ENCODE measurements around the gene KCNK5.

Gene KCNK5

DNA sequence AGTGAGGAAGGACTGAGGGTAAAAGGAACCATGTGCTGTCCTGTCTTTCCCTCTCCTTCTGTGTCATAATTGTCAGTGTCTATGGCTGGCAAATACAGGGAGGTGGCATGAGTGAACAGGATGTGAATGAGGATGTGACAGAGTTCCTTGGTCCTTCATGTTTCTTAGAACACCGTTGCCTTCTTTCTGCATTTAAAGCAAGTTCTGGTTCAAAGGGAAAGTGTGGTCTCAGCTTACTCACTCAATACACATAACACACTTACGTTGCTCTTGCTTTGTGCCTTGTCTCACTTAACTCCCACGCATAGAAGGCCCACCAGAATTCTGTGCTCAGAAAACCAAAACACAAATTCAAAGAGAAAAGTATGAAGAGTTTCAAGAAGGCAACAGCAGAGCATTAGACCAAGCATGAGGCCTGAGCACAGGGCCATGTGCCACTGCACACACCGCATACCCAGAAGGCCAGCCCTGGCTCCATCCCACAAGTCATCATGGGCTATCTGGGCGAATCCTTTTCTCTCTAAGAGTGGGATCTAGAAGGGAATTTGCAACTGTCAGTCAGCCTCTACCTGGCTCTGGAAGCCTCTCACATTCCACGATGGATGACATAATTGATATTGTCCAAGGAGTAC, 75.4 kb downstream of the KCNK5 start:
- no peaks in the 10 kb centered on the region; a peak in 1 of 22 replicates for H3K9me3 ChIP-seq (replicated peaks in 1 of 11)

DNA sequence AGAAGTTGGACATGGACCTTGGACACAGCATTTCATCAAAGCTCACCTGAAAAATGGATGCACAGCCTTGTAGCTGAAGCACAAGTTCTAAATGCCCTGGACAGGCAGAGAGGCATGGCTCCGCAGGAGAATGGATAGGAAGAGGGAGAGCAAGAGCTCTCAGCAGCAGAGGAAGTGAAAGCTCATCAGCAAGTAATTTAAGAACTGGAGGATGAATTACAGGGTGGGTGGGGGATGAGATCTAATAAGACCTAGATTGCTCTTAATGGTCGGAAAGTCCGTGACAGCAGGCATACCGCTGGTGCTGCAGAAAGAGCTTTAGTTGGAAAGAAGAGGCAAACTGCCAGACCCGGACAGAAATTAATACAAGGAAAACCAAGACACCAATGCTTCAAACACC, 77.0 kb downstream of the KCNK5 start:
- H3K36me3 ChIP-seq: no peaks in the 10 kb centered on the region

More for the DNA sequence above, 75.4 kb downstream of the KCNK5 start:
- no peak overlapping the region for H3K4me3 ChIP-seq
- no peak overlapping the region for H3K27ac ChIP-seq
- H4K20me1 ChIP-seq: no peaks in the 10 kb centered on the region
- H3K4me2 ChIP-seq: no peak overlapping the region; a peak in 1 of 22 replicates
- no peaks in the 10 kb centered on the region for H3K27me3 ChIP-seq
- H3K36me3 ChIP-seq: no peaks in the 10 kb centered on the region
- TF ChIP-seq Cebpa-rat (IDR thresholded peaks at IDR 0.05): no peak
- no peak overlapping the region for H3K9ac ChIP-seq
- peaks cover 0 to 11% (median 0%) of the 10 kb centered on the region in 10 experiments; a peak in 4 of 20 replicates for H3K4me1 ChIP-seq

DNA sequence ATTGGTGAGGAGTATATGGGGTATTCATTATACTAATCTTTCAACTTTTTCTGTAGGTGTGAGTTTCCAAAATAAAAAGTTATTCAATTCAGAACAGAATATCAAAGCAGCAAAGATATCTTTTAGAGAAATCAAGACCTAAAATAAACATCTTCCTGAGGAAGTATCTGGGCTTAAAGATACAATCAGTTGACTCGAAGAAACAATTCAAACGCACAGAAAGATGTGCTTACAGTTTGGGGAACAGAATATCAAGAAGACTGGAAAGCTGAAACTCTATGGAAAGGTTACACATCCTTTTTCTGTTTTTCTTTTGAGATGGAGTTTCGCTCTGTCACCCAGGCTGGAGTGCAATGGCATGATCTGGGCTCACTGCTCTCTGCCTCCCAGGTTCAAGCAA, 78.1 kb downstream of the KCNK5 start:
- Histone ChIP-seq H3K4me3 (no peak overlapping the region), H3K4me1 (peaks cover 0 to 11% (median 0%) of the 10 kb centered on the region in 10 experiments; a peak in 4 of 20 replicates), H4K20me1 (no peaks in the 10 kb centered on the region), H3K9me3 (replicated peaks in 1 of 11) (no peaks in the 10 kb centered on the region), H3K9ac (no peak overlapping the region), H3K4me2 (no peak overlapping the region), H3K36me3 (no peaks in the 10 kb centered on the region), H3K27ac (no peak overlapping the region), H3K27me3 (no peaks in the 10 kb centered on the region)
- no peak for TF ChIP-seq Cebpa-rat (IDR thresholded peaks at IDR 0.05)

More for the DNA sequence above, 77.0 kb downstream of the KCNK5 start:
- Histone ChIP-seq H3K4me3 (no peak overlapping the region), H4K20me1 (no peaks in the 10 kb centered on the region), H3K27ac (no peak overlapping the region), H3K27me3 (no peaks in the 10 kb centered on the region), H3K9ac (no peak overlapping the region), H3K4me2 (no peak overlapping the region), H3K9me3 (replicated peaks in 1 of 11) (no peaks in the 10 kb centered on the region), H3K4me1 (peaks cover 0 to 11% (median 0%) of the 10 kb centered on the region in 10 experiments; a peak in 4 of 20 replicates)
- no peak for TF ChIP-seq Cebpa-rat (IDR thresholded peaks at IDR 0.05)

DNA sequence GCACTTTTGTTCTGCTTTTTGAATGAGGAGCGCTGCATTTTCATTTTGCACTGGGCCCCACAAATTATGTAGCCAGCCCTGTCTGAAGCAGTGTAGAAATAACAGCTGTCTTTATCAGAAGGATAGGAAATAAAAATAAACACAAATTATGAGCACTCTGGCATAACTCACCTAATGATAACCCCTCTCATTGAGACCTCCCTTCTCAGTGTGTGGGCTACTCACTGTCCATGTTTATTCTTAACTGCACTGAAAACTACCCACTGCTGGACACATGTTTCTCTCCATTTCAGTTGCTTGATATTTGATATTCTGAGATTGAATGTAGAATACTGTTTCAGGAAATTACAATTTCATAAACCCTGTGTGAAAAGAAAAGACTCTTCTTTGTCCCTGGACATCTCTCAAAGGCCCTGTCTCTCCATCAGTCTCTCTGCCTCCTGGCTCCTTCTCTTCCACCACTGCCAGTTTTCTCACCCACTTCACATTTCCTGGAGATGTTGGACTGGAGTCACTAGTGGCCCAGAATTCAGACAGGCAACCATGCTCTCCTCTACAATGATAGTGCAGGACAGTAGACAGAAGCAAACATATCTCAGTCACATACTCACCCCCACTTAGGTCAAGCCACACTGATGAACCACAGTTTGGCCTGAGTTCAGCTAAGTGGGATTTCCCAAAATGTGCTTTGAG, 84.6 kb downstream of the KCNK5 start:
- no peak for TF ChIP-seq Cebpa-rat (IDR thresholded peaks at IDR 0.05)
- no peak overlapping the region for H3K9ac ChIP-seq
- no peak overlapping the region for H3K4me2 ChIP-seq

DNA sequence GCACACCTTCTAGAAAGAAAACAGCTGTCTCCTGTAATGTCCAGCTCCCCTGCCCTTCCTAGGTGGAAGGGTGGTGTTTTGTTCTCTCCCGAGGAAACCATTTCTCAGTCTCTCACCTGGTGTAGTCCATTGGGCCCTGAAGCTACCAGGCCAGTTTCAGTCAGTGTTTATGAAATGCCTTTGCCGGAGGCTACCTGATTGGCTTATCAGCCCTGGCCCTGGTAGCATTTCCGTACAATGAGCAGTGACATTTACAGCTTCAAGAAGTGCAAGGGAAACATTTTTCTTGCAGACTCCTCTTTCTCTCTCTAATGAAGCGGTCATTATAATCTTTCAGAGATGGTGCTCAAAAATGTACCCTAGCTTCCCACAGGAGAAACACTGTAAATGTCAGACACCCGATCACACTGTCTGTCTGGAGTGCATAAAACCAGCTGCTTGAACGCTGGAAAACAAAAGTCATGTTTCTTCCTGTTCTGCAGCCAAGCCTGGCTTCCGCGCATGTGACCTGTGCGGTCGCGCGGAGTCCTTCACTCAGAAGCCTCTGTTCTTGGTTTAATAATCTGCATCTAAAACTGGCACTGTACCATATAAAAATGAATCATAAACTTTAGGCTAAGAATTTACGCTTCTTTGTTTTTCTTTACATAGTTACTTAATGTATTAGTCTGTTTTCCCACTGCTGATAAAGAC, 85.9 kb downstream of the KCNK5 start:
- H3K4me2 ChIP-seq: no peak overlapping the region
- no peak for TF ChIP-seq Cebpa-rat (IDR thresholded peaks at IDR 0.05)
- H3K4me1 ChIP-seq: no peaks in the 10 kb centered on the region; a peak in 1 of 20 replicates
- H3K4me3 ChIP-seq: no peak overlapping the region
- no peak overlapping the region for H3K27ac ChIP-seq
- H3K9me3 ChIP-seq (replicated peaks in 1 of 11): peaks cover 0 to 21% (median 10%) of the 10 kb centered on the region in 11 experiments; a peak in 16 of 22 replicates
- H4K20me1 ChIP-seq: no peaks in the 10 kb centered on the region
- H3K9ac ChIP-seq: no peak overlapping the region
- no peaks in the 10 kb centered on the region for H3K36me3 ChIP-seq
- H3K27me3 ChIP-seq: no peaks in the 10 kb centered on the region

More for the DNA sequence above, 84.6 kb downstream of the KCNK5 start:
- peaks cover 0 to 15% (median 8%) of the 10 kb centered on the region in 11 experiments; a peak in 12 of 22 replicates for H3K9me3 ChIP-seq (replicated peaks in 1 of 11)
- no peaks in the 10 kb centered on the region for H4K20me1 ChIP-seq
- H3K4me1 ChIP-seq: no peaks in the 10 kb centered on the region; a peak in 1 of 20 replicates
- no peak overlapping the region for H3K4me3 ChIP-seq
- no peaks in the 10 kb centered on the region for H3K27me3 ChIP-seq
- no peaks in the 10 kb centered on the region for H3K36me3 ChIP-seq
- H3K27ac ChIP-seq: no peak overlapping the region

DNA sequence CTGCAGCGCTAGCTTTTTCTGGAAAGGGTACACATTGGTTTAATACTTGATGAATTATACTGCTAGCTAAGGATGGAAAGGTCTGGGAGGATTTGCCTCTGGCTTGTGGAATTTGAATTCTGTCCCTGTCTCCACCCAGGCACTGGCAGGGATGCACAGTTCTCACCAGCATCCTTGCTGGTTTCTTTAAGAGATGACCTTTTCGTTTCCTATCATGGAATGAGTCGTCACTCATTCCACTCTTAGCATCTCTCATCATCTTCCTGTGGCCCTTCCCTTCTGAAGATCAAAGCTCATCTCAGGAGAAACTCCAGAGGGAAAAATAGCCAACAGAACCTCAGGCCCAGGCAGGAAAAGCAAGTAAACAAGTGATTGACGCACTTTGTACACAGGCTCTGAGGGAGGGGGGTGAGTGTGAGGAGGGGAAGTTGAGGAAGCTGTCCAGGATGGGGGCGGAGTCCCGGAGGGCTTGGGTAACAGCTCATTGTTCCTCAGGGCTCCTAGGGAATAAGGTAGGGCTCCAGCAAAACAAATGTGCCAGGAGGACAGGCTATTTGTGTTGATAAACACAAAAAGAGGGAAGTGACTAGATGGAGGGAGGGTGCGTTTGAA, 88.6 kb downstream of the KCNK5 start:
- Histone ChIP-seq H3K4me3 (no peak overlapping the region), H3K27ac (no peak overlapping the region), H3K4me2 (no peak overlapping the region), H3K9me3 (replicated peaks in 1 of 11) (peaks cover 0 to 28% (median 11%) of the 10 kb centered on the region in 11 experiments; a peak in 17 of 22 replicates), H3K36me3 (no peaks in the 10 kb centered on the region), H3K27me3 (no peaks in the 10 kb centered on the region), H3K9ac (no peak overlapping the region), H4K20me1 (no peaks in the 10 kb centered on the region), H3K4me1 (no peaks in the 10 kb centered on the region; a peak in 1 of 20 replicates)
- no peak for TF ChIP-seq Cebpa-rat (IDR thresholded peaks at IDR 0.05)

Data from BLaER1 treated with 17β-estradiol and CSF1 and Interleukin-3, amounts not matched to agents 10 nM and 100 nM (cell line).